Progenitor cell of endocrine pancreas (in vitro differentiated cells): ENCODE results near the gene C10orf71. TPM values are rescaled to one million over a fixed set of nuclear protein-coding genes. Genes with fewer than 3 reads are reported as not detected.

Source experiments
- DNase-seq: peaks from one replicate; pipeline ENCODE4 v3.0.0; 2021; ENCODE audit warnings: low spot score; ENCODE audit not compliant: unreplicated experiment
- H3K27ac Mint-ChIP-seq: 2 replicates; pipeline ENCODE4 v1.8.0; 2021; ENCODE audit warnings: mild to moderate bottlenecking, moderate library complexity, mixed read lengths
- H3K27me3 Mint-ChIP-seq: 2 replicates; pipeline ENCODE4 v1.8.0; 2021; ENCODE audit warnings: mixed read lengths
- H3K36me3 Mint-ChIP-seq: 2 replicates; pipeline ENCODE4 v1.8.0; 2022; ENCODE audit warnings: mixed read lengths; ENCODE audit not compliant: insufficient read depth
- H3K4me1 Mint-ChIP-seq: 2 replicates; pipeline ENCODE4 v1.8.0; 2021; ENCODE audit warnings: low read depth, mixed read lengths
- H3K4me3 Mint-ChIP-seq: 2 replicates; pipeline ENCODE4 v1.8.0; 2021; ENCODE audit warnings: low read depth, mild to moderate bottlenecking, moderate library complexity, mixed read lengths
- H3K9me3 Mint-ChIP-seq: 2 replicates; pipeline ENCODE4 v1.8.0; 2021; ENCODE audit warnings: low read depth, mixed read lengths
- total RNA-seq: library from RNA; stranded (reverse); gene quantifications from 2 replicates; pipeline ENCODE4 v1.2.1, GENCODE V29; 2021
- TF ChIP-seq, protein P1 (sequence below): fragments of 200-600 bp; sonication (generic); IDR thresholded peaks from one replicate; pipeline ENCODE4 v1.5.0; 2021; ENCODE audit warnings: antibody characterized with exemption, mild to moderate bottlenecking; ENCODE audit not compliant: unreplicated experiment

Gene C10orf71
- total RNA-seq, 1 donor from 2014 or later: not detected

DNA sequence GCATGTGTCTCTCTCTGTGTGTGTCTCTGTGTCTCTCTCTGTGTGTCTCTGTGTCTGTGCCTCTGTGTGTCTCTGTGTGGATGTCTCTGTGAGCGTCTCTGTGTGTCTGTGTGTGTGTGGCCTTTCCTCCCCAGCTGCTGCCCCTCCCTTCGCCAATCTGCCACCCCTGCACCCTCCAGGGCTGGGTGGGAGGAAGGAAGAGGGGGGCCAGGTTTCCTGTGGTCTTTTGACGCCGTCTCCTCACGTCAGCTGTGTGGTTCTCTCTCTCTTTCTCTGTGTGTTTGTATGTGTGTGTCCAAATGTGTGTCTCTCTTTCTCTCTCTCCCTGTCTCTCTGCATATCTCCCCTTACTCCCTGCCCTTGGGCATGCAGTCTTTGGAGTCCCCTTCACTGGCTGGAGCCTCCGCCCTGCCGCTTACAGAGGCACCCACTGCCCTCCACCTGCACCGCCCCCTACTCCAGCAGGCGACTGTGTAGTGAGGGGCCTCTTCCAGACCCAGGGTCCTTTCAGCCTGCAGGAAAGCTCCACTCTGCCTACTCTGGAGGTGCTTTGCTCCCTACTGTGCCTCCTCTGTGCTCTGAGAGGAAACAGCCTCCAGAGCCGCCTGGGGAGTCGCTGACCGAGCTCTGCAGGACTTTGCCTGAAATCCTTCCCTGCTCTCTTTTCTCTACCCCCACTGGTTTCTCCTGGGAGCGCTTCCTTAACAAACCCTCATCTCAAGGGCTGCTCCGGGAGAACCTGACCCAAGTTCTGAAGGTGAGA lies 44.2 kb upstream of the C10orf71 start:
- Mint-ChIP-seq H3K9me3 (peaks cover 3% of the 10 kb centered on the region), H3K4me3 (no peak overlapping the region), H3K27ac (no peak overlapping the region), H3K4me1 (no peaks in the 10 kb centered on the region), H3K36me3 (no peaks in the 10 kb centered on the region), H3K27me3 (peaks cover 4% of the 10 kb centered on the region)
- TF ChIP-seq, protein P1, sequence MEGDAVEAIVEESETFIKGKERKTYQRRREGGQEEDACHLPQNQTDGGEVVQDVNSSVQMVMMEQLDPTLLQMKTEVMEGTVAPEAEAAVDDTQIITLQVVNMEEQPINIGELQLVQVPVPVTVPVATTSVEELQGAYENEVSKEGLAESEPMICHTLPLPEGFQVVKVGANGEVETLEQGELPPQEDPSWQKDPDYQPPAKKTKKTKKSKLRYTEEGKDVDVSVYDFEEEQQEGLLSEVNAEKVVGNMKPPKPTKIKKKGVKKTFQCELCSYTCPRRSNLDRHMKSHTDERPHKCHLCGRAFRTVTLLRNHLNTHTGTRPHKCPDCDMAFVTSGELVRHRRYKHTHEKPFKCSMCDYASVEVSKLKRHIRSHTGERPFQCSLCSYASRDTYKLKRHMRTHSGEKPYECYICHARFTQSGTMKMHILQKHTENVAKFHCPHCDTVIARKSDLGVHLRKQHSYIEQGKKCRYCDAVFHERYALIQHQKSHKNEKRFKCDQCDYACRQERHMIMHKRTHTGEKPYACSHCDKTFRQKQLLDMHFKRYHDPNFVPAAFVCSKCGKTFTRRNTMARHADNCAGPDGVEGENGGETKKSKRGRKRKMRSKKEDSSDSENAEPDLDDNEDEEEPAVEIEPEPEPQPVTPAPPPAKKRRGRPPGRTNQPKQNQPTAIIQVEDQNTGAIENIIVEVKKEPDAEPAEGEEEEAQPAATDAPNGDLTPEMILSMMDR: no peak
- no peak for DNase-seq

DNA sequence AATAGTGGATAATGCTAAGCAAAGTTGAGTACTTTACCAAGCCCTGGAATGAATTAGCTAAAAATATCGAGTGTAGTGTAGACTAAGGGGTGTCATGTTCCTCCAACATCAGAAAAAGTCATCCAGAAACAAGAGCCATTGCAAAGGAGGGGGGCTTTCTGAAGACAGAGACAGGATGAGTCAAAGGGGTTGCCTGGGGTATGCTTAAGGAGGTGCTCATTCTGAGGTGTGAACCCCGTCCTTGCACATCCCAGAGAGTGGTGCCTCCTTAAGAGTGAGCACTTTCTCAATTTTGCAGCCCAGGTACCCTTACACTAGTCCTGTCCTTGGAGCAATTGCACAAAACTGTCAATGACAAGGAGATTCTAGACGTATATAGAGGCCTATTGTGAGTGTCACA lies 43.1 kb upstream of the C10orf71 start:
- Mint-ChIP-seq H3K9me3 (peaks cover 3% of the 10 kb centered on the region), H3K27me3 (peaks cover 4% of the 10 kb centered on the region), H3K4me1 (no peaks in the 10 kb centered on the region), H3K4me3 (no peak overlapping the region), H3K36me3 (no peaks in the 10 kb centered on the region), H3K27ac (no peak overlapping the region)
- TF ChIP-seq, protein P1: no peak
- no peak for DNase-seq

- Mint-ChIP-seq H3K36me3 (no peaks in the 10 kb centered on the region), H3K27me3 (peaks cover 4% of the 10 kb centered on the region), H3K9me3 (peaks cover 3% of the 10 kb centered on the region), H3K27ac (no peak overlapping the region), H3K4me1 (peaks cover 1% of the 10 kb centered on the region), H3K4me3 (no peak overlapping the region)
- no peak for DNase-seq
- TF ChIP-seq, protein P1: no peak
These were observed 41.8 kb upstream of the C10orf71 start for GRCh38 chr10:49257154-49257553.

GRCh38 chr10:49257626-49258349 lies 41.2 kb upstream of the C10orf71 start:
- H3K4me1 Mint-ChIP-seq: peaks cover 1% of the 10 kb centered on the region
- H3K4me3 Mint-ChIP-seq: no peak overlapping the region
- TF ChIP-seq, protein P1: no peak
- DNase-seq: no peak
- no peak overlapping the region for H3K27ac Mint-ChIP-seq
- no peaks in the 10 kb centered on the region for H3K27me3 Mint-ChIP-seq
- no peaks in the 10 kb centered on the region for H3K36me3 Mint-ChIP-seq
- no peaks in the 10 kb centered on the region for H3K9me3 Mint-ChIP-seq

DNA sequence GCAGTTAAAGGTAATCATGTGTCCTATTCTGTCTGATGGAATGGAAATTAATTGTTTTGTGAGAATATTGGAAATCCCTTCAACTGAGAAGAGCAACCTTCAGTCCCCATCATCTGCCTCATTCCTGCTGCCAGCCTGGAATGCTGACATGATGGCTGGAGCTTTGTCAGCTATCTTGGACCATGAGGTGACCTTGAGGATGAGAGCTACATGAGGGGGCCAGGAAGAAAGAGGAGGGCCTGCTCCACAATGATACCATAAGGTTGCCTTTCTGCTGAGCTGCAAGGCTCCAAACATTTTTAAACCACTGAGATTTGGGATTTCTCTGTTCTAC lies 40.7 kb upstream of the C10orf71 start:
- Mint-ChIP-seq H3K4me1 (peaks cover 1% of the 10 kb centered on the region), H3K27me3 (no peaks in the 10 kb centered on the region), H3K4me3 (no peak overlapping the region), H3K36me3 (no peaks in the 10 kb centered on the region), H3K27ac (no peak overlapping the region), H3K9me3 (no peaks in the 10 kb centered on the region)
- TF ChIP-seq, protein P1: no peak
- DNase-seq: no peak
